HG03571 (cell line): ENCODE data around the gene SLAMF6.

Experiments
- ATAC-seq: cut with Tn5 transposase; IDR thresholded peaks from one replicate; pipeline ENCODE4 v1.9.1; 2021; ENCODE audit not compliant: unreplicated experiment

SLAMF6 gene

DNA sequence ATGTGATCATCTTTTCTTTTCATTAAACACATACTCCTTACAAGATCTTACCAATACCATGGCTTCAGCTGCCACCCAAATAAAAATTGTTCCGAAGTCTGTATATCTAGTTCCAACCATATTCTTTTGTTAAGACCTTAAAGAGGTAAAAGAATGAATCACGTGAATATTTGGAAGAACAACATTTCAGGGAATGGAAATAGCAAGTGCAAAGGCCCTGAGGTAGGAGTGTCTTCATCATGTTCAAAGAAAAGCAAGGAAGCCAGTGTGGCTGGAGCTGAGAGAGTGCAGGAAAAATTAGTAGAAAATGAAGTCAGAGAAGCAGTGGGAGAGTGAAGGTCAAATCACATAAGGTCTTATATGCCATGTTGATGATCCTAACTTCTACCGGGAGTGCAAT is 50.9 kb downstream of the SLAMF6 start:
- ATAC-seq: no peak

DNA sequence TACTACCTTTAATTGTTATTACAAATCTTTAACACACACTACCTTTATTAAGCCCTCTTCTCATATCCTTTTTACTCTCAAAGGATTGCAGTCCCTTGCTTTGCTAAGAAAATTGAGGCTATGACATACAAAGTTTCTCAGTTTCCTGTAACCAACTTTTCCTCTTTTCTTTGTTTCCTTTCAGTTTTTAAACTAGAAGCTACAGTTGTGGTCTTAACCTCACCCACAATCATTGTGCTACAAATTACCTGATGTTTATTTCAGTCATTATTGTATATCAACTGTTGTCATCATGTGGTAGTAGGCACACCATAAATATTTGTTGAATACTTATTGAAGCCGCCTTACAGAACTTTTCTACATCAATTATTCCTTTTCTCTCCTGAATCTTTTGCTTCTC is 51.8 kb downstream of the SLAMF6 start:
- no peak for ATAC-seq

GRCh38 chr1:160467576-160467975 is 55.5 kb downstream of the SLAMF6 start:
- ATAC-seq: no peak

GRCh38 chr1:160466961-160467360 is 56.1 kb downstream of the SLAMF6 start:
- no peak for ATAC-seq

DNA sequence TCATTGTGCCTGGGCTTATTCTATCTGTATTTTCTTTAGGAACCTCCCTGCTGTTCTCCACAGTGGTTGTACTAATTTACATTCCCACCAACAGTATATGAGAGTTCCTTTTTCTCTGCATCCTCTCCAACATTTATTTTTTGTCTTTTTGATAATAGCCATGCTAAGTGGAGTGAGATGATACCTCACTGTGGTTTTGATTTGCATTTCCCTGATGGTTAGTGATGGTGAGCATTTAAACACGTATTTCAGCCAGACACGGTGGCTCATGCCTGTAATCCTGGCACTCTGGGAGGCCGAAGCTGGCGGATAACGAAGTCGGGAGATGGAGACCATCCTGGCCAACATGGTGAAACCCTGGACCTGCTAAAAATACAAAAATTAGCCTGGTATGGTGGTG is 57.9 kb downstream of the SLAMF6 start:
- ATAC-seq: no peak

GRCh38 chr1:160460683-160461287 is 62.3 kb downstream of the SLAMF6 start:
- ATAC-seq: no peak

GRCh38 chr1:160460214-160460642 is 62.8 kb downstream of the SLAMF6 start:
- ATAC-seq: no peak

GRCh38 chr1:160459687-160460086 is 63.4 kb downstream of the SLAMF6 start:
- ATAC-seq: no peak

GRCh38 chr1:160459056-160459455 is 64.0 kb downstream of the SLAMF6 start:
- ATAC-seq: no peak

GRCh38 chr1:160455153-160455517 is 67.9 kb downstream of the SLAMF6 start:
- ATAC-seq: no peak

GRCh38 chr1:160454371-160455152 is 68.5 kb downstream of the SLAMF6 start:
- no peak for ATAC-seq

- ATAC-seq: no peak
Measured at GRCh38 chr1:160453443-160453842, 69.6 kb downstream of the SLAMF6 start.

- peak; percentile 26 for ATAC-seq
Measured at GRCh38 chr1:160451859-160452232, 71.2 kb downstream of the SLAMF6 start.

DNA sequence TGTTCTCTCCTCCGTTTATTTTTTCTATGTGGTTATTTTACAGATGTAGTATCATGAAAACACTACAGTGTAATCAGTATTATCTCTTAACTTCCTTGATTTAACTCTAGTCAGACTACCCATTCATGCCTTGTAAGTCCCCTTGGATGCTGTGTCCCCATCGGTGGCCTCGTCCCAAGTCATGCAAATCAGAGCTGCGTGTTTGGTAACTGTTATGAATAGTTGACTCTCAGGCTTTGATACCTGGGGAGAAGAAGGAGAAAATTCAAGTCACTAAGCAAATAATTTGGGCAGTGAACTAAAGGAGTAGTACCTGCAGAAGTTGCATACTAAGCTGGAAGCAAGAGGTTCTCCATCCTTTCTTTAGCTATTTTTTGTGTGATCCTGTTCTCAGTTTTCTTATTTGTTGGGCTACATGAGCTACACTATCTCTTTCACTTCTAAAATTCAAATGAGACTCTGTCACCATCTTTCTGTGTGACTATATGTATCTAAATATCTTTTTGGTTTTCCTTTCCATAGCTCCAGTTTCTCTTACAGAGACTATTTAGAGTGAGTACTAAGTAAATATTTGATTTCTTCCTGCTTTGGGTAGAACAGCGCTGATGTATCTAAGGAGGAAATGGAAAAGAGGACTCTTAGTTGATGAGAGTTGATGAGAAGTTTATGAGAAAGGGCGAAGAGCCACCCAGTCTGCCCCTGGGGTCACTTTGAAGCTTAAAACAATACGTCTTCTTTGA is 71.8 kb downstream of the SLAMF6 start:
- peak; percentile 46 for ATAC-seq

DNA sequence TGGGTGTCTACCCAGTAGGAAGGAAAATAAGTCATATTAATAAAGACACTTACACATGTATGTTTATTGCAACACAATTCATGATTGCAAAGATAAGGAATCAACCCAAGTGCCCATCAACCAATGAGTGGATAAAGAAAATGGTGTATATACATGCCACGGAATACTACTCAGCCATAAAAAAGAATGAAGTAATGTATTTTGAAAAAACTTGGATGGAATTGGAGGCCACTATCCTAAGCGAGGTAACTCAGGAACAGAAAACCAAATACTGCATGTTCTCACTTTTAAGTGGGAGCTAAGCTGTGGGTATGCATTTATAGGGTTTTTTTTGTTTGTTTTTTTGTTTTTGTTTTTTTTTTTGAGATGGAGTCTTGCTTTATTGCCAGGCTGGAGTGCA is 73.6 kb downstream of the SLAMF6 start:
- ATAC-seq: no peak

GRCh38 chr1:160446945-160447600 is 76.0 kb downstream of the SLAMF6 start:
- ATAC-seq: no peak

- ATAC-seq: no peak
Measured at GRCh38 chr1:160439718-160440117, 83.3 kb downstream of the SLAMF6 start.

- ATAC-seq: no peak
Measured at GRCh38 chr1:160438935-160439334, 84.1 kb downstream of the SLAMF6 start.

- no peak for ATAC-seq
Measured at GRCh38 chr1:160438317-160438918, 84.6 kb downstream of the SLAMF6 start.

- peak; percentile 68 for ATAC-seq
Measured at GRCh38 chr1:160437432-160438316, 85.4 kb downstream of the SLAMF6 start.
